GM19240 (cell line): ENCODE results near the gene NGLY1.

ENCODE experiments used
- DNase-seq: peaks from one replicate; pipeline ENCODE4 v3.0.0; 2011; ENCODE audit warnings: low spot score; ENCODE audit not compliant: insufficient read length

Gene NGLY1, protein sequence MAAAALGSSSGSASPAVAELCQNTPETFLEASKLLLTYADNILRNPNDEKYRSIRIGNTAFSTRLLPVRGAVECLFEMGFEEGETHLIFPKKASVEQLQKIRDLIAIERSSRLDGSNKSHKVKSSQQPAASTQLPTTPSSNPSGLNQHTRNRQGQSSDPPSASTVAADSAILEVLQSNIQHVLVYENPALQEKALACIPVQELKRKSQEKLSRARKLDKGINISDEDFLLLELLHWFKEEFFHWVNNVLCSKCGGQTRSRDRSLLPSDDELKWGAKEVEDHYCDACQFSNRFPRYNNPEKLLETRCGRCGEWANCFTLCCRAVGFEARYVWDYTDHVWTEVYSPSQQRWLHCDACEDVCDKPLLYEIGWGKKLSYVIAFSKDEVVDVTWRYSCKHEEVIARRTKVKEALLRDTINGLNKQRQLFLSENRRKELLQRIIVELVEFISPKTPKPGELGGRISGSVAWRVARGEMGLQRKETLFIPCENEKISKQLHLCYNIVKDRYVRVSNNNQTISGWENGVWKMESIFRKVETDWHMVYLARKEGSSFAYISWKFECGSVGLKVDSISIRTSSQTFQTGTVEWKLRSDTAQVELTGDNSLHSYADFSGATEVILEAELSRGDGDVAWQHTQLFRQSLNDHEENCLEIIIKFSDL

DNA sequence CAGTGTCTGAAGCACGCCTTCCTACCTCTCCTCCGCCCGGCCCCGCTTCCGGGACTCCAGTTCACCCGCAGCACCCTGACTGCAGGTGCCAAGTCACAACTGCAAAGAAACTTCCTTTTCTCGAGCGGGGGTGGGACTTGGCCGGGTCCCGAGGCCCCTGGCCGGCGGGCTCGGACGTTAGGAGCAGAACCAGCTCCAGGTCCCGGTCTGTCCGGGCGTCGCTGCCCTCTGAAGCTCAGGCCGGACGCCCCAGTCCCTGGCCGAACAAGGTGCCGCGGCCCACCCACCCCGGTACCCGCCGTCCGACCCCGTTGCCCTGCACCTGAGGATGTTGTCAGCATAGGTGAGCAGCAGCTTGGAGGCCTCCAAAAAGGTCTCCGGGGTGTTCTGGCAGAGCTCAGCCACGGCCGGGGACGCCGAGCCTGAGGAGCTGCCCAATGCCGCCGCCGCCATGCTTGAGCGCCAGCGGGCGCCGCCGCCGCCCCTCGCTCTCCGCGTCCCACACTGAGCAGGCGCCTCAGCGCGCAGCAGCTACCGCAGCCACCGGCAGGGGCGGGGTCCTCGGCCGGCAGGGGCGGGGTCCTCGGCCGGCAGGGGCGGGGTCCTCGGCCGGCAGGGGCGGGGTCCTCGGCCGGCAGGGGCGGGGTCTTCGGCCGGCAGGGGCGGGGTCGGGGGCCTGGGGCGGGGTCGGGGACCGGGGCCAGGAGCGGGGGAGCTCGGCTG, at the start of gene NGLY1:
Gene NGLY1 (minus strand): TSS at position 506 of the 723 bp plus-strand sequence. CDS start 53 bp downstream, at position 453.
- DNase-seq, result peak; percentile 48

GRCh38 chr3:25831578-25831977, 48.3 kb upstream of the NGLY1 start:
- DNase-seq, result no peak

DNA sequence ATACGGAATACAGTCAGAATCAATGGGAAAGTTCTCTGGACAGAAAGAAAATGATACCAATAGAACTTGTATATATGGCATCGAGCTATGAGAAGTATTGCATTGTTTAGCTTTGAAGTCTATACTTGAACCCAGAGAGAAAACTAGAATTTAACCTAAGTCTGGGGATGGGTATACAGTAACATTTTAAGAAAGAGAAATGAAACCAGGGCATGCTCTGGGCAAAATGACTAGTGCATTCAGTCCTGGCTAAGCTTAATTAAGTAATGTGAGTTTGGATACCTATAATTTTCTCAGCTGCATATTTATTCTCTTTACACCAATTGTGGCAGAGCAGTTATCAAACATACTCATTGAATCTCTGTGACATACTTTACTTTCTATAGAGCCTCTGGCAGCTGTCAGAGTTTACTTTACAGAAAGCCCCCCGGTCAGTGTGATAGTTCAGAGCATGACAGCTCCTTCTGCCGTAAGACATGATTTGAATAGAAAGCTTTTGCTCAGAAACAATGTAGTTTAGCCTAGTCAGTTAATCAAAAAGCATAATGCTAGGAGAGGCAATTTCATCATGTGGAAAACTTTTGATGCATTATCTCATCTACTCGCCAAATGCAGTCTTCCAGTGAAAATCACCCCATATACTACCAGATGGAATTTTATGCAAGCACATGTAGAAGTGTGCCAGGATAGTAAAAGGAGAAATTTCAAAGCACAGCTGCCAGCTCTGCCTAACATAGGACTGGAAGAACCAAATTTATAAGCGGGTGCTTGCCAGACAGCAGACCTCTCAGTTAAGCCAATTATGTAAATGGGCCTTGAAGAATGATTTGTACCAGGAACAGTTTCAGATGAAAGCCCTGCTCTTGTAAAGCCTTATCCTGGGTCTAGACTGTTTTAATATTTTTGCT, 47.4 kb upstream of the NGLY1 start:
- no peak for DNase-seq

DNA sequence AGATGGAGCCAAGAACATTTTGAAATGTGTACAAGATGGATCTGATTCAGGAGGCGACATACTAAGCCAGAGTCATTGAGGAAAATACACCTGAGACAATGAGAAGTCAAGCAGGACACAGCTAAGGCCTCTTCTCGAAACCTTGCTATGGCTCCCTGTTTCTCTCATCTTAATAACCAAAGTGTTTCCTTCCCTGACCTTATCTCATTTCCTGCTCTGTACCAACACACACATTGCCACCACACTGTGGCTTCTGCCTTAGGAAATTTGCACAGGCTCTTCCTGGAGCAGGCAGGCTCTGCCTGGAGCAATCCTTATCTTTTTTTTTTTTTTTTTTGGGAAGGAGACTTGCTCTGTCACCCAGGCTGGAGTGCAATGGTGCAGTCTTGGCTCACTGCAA, 43.3 kb upstream of the NGLY1 start:
- DNase-seq, result no peak

DNA sequence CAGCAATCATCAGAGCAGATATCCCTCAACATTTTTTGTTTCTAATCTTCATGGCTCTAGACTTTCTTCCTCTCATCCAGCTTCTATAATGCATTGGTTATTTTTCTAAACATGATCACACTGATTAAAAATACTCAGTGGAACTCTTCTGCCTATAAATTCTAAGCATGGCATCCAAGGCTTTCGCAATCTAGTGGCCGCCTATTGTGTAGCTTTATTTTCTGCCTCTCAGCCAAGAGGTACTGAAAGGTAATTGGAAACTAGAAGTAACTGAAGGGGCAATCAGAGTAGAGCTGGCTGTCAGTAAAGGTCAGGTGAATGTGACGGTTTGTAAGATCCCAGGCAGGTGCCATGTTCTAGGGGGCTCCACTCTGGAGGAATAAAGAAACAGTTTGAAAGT, 40.1 kb upstream of the NGLY1 start:
- DNase-seq, result no peak

- DNase-seq, result no peak
Measured at GRCh38 chr3:25821746-25822573, 38.7 kb upstream of the NGLY1 start.

GRCh38 chr3:25820816-25821486, 37.7 kb upstream of the NGLY1 start:
- DNase-seq, result no peak

DNA sequence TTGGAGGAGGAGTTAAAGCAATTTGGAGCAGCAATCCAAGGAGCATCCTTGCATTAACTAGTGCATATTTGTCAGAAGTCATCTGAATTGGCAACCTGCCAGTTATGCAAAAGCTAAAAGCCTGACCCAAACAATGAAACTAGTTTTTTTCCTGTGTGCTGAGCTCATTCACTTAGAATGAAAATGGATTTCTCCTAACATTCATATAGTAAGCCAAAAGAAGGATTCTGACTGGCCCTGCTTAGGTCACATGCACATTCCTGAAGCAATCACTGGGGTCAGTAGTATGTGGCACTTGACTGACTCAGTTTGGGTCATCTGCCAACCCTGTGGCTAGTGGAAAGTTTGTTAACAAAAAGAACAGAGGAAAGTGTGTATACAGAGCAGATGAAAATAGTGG, 37.1 kb upstream of the NGLY1 start:
- no peak for DNase-seq

DNA sequence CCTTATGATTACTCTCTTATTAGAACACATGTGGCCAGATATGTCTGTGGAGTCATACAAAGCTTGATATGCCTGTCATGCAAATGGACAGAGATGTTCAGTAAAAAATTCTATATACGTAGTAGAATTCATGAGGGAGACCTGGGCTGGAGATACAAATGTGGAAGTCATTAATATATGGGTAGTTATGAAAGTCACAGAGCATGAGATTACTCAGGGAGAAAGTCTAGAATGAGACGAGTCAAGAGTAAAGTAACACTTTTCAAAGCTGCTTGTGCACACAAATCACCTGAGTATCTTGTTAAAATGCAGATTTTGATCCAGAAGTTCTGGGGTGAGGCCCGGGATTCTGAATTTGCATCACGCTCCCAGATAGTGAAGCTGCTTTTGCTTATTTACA, 35.1 kb upstream of the NGLY1 start:
- no peak for DNase-seq

DNA sequence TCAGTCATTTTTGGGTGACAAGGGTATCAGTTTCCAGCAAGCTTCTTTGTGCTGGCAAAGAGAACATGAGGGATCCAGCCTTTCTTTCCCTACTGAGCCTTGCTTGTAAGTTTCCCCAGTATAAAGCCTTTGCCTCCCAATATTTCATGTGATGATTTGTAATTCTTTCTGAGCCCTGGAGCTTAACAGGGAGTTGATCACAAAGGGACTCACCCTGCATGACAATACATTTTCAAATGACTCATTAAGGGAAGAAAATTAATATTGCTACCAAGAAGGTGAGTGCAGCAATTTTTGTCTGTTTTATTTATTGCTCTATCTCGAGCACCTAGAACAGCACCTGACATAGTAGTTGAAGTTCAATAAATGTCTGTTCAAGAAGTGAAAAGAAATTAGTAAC, 34.4 kb upstream of the NGLY1 start:
- no peak for DNase-seq

DNA sequence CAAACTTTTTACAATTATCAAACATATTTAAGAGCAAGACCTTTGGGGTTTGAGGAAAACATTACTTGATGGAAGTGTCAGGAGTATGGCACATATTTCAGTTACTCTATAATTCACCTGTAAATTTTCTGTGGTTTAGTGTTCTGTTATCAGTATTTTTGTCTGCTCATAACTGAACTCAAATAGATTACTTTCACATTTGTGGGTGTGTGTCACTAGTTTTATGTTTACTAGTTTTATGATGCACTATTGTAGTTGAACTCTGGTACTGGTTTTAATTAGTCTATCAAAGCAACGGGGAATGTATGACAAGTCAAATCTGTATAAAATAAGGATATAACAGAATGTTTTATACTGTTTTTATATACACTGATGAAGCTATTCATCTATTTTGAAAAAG, 33.9 kb upstream of the NGLY1 start:
- no peak for DNase-seq

DNA sequence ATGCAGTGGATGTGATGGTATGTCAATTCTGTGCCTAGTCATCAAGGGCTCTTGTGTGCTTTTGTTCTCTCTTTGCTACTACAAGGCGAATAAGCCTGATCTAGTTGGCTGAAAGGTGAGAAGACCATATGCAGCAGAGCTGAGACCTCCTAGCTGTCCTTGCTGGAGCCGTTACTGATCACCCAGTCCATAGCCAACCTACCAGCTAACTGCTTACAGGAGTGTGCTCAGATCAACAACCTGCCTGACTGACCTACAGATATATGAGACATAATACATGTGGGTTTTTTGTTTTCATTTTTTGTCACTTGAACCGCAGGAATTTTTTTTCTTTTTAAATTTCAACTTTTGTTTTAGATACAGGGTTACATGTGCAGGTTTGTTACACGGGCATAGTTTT, 29.4 kb upstream of the NGLY1 start:
- no peak for DNase-seq

GRCh38 chr3:25804676-25805075, 21.4 kb upstream of the NGLY1 start:
- DNase-seq, result no peak

DNA sequence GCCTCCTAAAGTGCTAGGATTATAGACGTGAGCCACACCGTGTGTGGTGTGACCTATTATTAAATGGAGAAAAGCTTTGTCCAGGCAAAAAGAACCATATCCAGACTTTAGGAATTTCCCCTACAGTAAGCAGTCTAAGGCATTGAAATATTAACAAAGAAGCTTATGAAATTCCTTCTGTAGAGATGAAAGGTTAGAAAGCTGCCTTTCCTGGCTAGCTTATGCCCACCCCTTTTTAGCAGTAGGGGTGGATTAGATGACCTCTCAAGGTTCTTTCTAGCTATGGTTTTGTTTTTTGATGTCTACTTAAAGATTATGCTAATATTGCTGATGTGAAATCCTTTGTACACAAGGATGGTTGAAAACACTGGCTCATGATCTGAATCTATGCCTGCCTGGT, 20.6 kb upstream of the NGLY1 start:
- no peak for DNase-seq

- DNase-seq, result no peak
Measured at GRCh38 chr3:25801786-25802185, 18.5 kb upstream of the NGLY1 start.

GRCh38 chr3:25789596-25790556, 6.6 kb upstream of the NGLY1 start, which contains the start of gene OXSM:
TSS of gene OXSM (plus strand) at chr3:25790090. CDS start at chr3:25791021, 931 bp downstream.
- peak; percentile 73 for DNase-seq

DNA sequence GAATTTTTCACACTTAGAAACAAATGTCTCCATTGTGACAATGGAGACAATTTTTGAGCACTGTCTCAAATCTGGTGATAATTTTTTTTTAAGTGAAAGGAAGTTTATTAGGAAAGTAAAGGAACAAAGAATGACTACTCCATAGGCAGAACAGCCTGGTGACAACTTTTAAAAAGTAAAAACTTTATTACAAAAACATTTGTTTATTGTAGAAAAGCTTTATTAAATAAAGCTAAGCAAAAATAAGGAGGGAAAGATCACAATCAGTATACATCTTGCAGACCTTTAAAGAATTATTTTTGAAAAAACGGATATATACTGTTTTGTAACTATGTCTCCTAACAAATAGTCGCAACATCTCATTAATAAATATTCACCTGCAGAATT, 6.0 kb upstream of the NGLY1 start:
- no peak for DNase-seq

- DNase-seq, result no peak
Measured at GRCh38 chr3:25787689-25788088, 4.4 kb upstream of the NGLY1 start.

- no peak for DNase-seq
Measured at GRCh38 chr3:25785826-25786225, 2.6 kb upstream of the NGLY1 start.
